ENCODE measurements around the gene ST14.
"Not testable (repeated sequence)": the region's sequence is repeated elsewhere in the genome, so short reads cannot be mapped to it uniquely, and the experiment has no call there.

ST14 gene

GRCh38 chr11:130190371-130190881 lies 30.8 kb downstream of the ST14 start:
- DNase-seq, result no peak

GRCh38 chr11:130191896-130192295 lies 32.3 kb downstream of the ST14 start:
- no peak for DNase-seq

DNA sequence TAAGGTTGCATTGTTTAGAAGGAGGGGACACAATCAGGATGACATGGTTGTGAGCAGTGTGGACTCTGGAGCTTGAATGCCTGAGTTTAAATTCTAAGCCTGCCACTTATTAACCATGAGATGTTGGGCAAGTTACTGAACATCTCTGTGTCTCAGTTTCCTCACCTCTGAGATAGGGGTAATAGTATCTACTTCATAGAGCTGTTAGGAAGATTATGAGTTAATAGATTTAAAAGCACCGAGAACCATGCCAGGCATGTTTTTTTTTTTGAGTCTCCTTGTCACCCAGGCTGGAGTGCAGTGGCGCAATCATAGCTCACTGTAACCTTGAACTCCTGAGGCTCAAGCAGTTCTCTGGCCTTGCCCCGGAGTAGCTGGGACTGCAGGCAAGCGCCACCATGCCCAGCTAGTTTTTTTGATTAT lies 33.3 kb downstream of the ST14 start:
- DNase-seq, result no peak

- DNase-seq, result not testable (repeated sequence)
Observed at GRCh38 chr11:130193551-130193950, 34.0 kb downstream of the ST14 start.

DNA sequence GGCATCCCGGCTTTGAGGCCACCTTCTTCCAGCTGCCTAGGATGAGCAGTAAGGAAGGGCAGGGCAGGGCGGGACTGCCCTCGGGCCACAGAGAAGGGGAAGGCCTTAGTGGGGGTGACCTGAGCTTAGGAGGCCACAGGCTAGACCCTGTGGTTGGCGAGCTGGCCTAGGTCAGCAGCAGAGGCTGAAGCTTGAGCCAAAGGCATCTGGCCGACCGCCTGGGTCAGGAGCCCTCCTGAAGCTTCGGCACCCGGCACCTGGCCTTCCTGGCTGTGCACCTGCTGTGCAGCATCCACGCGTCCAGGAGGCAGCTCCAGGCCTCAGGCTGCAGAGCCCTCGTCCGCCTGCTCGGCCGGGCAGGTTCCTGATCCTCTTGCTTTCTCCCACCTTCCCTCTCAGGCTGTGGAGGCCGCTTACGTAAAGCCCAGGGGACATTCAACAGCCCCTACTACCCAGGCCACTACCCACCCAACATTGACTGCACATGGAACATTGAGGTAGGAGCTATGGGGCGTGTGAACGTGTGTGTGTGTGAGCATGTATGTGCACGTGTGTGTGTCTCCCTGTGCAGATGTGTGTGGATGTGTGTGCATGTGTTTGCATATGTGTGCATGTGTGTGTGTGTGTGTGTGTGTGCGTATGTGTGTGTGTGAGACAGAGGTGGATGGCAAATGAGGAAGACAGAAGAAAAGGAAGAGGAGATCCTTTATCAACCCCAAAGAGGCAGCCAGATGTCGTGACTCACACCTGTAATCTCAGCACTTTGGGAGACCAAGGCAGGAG lies 34.9 kb downstream of the ST14 start:
- no peak for DNase-seq

DNA sequence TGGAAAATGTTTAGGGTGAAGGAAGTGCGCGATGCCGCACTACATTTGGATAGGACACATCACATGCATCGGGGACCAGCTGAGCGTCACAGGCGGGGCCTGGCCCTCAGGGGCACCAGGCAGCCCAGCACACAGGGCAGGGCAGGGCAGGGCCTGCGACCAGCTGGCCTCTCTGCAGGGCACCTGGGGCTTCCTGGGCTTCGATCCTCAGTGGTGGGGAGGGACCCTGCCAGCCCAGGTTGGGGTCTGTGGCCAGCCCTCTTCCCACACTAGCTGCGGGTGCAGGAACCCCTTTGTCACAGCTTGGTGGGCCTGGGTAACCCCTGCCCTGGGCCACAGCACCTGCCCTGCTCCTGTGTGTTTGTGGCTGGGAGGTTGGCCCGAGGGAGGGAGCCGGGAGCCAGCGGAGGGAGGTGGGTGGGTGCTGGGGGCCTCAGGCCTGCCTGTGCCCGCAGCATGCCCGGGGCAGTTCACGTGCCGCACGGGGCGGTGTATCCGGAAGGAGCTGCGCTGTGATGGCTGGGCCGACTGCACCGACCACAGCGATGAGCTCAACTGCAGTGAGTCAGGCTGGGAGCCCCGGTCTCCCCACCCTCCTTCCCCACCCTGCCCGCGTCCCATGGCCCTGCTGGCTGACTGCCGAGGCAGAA lies 37.9 kb downstream of the ST14 start:
- DNase-seq, result no peak

- DNase-seq, result no peak
Observed at GRCh38 chr11:130198292-130198691, 38.7 kb downstream of the ST14 start.

DNA sequence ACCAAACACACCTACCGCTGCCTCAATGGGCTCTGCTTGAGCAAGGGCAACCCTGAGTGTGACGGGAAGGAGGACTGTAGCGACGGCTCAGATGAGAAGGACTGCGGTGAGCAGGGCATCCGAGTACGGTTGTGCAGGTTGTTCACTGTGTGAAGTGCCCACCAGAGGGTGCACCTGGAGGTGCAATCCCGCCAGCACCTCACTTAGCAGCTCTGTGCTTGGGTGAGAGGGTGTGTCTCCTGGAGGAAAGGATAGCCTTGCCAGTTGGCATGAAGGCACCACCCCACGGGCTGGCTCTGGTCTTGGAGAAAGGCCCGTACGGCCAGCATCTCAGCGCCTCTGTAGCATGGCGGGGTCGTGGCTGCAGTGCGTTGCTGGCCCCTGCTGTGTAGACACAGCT lies 39.4 kb downstream of the ST14 start:
- DNase-seq, result no peak

- DNase-seq, result no peak
Observed at GRCh38 chr11:130199792-130200191, 40.2 kb downstream of the ST14 start.

- DNase-seq, result no peak
Observed at GRCh38 chr11:130201026-130201425, 41.4 kb downstream of the ST14 start.

DNA sequence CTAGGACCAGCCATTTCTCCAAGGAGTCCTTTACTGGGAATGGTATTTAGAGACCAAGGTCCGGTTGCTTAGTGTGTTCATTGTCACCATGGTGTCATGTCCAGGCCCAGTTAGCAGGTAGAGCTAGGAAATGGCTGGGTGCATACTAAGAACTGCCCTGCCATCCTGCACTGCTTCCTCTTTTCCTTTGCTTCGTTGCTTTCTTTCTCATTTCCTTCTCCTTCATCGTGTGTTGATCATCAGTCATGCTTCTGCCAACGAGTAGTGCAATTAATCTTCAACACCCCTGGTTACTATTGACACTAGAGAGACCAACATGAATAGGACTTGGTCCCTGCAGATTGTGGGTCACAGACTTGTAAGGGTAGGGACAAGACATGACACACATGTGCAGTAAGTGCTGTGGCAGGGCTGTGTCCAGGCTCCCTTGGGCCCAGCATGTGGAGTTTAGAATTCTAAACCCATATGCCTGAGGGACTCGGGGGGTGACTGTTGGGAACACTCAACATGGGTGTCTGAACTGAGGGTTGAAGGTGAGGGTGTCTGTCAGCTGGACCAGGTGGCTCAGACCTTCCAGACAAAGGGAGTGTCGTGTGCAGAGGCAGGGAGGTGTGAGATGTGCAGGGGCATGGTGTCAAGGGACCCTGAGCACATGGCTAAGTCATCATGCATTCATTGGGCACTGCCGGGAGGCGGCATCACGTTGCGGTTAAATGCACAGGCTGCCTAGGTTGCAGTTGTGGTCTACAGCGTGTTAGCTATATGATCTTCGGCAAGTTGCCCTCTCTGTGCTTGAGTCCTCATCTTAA lies 42.6 kb downstream of the ST14 start:
- DNase-seq, result no peak

DNA sequence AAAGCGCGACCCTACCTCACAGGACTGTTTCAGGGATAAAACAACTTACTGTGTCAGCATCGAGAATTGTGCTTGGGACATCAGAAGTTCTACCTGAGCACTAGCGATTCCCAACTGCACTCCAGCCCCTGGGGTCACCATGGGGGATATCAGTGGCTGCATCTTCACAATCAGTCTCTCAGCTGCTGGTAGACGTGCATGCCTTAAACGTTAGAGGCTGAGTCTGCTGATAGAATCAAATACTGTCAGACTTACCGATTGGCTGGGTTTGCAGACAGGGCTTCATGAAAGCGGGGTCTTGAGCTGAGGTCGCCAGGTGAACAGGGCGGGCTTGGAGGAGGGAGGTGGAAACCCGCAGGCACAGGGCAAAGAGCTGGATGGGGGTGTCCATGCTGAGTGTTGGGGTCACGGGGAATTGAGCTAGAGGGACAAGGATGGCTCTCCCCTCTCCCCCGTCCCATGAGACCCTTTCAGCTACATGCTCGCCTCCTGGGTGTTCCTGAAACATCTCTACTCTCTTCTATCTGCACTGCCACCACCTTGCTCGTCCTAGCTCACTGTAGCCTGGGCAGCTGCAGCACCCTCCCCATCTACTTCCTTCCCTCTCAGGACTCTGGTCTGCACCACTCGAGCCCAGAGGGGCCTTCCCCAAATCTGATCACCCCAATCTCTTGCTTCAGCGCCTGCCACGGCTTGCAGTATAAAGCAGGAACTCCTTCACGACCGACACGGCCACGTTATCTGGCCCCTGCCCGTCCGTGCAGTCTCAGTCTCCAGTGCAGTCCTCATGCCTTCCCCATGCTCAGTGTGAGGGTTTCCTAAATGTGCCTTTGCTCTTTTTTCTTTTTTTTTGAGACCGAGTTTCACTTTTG lies 43.5 kb downstream of the ST14 start:
- DNase-seq, result no peak

DNA sequence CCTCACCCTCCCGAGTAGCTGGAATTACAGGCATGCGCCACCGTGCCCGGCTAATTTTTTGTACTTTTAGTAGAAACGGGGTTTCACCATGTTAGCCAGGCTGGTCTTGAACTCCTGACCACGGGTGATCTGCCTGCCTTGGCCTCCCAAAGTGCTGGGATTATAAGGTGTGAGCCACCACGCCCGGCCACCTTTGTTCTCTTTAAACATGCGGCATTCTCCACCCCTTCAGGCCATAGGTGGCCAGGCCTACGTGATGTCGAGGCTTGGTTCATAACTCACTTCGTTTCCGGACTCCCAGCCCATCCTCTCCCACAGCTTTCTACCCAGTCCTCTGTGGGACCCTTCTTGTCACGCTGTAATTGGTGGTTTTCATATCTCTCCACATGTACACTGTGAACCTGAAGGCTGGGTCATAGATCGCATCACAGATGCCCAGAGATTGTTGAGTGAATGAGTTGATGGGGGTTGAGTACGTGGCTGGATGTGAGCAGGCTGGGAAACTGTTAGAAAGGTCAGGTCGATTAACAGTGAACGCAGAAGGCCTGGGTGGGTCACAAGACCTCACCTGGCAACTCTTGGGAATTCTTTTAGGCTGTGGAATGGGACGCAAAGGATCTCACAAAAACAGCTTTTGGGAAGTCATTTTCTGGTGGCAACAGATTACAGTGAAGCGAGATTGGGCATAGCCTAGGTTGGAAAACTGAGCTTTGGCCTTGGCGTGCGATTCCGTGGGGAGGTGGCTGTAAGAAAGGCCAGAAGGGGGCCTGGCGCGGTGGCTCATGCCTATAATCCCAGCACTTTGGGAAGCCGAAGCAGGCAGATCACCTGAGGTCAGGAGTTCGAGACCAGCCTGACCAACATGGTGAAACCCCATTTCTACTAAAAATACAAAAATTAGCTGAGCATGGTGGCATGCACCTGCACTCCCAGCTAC lies 44.5 kb downstream of the ST14 start:
- no peak for DNase-seq

DNA sequence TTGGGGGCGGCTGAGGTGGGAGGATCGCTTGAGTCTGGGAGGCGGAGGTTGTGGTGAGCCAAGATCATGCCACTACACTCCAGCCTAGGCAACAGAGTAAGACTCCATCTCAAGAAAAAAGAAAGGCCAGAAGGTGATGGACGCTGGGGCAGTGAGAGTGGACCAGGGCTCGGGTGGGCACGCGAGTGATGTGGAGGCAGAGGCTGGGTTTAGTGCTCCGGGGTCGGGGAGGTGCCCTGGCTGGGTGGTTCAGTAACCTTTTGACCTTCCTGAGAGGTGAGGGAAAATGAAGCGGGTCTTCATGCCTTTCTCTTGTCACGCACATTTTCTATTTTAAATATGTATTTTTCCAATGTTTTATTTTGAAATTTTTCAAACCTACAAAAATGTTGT lies 45.1 kb downstream of the ST14 start:
- DNase-seq, result no peak

DNA sequence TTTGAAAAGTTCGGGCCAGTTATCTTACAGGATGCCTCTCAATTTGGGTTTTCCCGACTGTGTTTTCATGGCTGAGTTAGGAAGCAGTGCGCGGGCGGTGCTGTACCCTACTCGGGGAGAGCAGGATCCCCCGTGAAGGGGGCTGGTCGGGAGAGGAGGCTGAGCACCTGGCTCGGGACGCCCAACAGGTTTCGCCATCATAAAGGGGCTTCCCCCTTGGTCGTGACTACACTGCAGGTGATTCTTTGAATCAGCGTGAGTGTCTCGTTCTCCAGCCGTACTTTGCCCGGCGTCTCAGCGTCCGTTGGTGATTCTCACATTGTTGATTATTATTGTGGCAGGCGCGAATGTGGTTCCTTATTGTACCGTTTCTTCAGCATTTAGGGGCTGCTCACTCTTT lies 46.6 kb downstream of the ST14 start:
- no peak for DNase-seq

- no peak for DNase-seq
Observed at GRCh38 chr11:130208241-130209127, 48.9 kb downstream of the ST14 start.

DNA sequence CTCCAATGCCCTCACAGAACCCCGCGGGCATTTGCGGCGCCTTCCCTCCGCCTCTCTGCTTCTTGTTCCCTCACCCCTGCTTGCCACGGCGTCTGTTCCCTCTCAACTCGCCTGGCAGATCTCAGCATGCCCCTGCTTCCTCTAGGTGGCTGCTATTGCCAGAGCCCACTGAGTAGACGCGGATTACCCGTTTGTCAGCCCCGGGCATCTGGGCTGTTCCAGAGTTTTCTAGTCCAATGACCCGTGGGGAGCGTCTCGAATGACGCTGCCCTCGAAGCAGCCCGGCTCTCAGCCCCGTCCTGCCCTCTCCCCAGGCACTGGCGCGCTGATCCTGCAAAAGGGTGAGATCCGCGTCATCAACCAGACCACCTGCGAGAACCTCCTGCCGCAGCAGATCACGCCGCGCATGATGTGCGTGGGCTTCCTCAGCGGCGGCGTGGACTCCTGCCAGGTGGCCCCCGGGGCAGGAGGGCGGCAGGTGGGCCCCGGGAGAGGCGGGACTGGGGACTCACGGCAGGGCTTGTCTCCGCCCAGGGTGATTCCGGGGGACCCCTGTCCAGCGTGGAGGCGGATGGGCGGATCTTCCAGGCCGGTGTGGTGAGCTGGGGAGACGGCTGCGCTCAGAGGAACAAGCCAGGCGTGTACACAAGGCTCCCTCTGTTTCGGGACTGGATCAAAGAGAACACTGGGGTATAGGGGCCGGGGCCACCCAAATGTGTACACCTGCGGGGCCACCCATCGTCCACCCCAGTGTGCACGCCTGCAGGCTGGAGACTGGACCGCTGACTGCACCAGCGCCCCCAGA lies 49.7 kb downstream of the ST14 start:
- DNase-seq, result no peak

DNA sequence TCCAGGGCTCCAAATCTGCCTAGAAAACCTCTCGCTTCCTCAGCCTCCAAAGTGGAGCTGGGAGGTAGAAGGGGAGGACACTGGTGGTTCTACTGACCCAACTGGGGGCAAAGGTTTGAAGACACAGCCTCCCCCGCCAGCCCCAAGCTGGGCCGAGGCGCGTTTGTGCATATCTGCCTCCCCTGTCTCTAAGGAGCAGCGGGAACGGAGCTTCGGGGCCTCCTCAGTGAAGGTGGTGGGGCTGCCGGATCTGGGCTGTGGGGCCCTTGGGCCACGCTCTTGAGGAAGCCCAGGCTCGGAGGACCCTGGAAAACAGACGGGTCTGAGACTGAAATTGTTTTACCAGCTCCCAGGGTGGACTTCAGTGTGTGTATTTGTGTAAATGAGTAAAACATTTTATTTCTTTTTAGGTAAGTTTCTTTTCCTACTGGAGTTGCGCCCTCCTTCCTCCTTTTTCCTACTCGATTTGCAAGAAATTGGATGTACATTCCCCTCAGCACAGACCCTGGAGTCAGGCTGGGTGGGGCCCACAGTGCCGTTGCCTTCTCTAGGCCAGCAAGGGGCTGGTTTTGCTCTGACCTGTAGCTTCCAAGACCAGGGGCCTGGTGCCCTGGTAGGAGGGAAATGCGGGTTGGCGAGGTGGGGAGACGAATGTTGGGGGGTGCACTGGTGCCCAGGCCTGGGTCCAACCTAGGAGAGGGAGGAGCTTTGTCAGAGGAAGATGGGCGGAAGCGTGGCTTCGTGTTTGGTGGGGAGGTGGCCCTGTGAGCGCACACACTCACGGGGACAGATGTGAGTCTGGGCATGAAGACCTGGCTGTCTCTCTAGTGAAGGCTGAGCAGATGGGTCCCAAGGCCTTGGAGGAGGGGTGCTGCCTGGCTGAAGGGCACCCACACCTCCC lies 50.6 kb downstream of the ST14 start:
- no peak for DNase-seq
